Activated CD4-positive, alpha-beta memory T cell treated with anti-CD3 and anti-CD28 coated beads, Interleukin-2, amount 10 ng/mL, durations not matched to agents 7 days and 5 days (primary cell): ENCODE data around the gene YIF1A. TPM values are rescaled to one million over a fixed set of nuclear protein-coding genes. Genes with fewer than 3 reads are reported as not detected.
"Not testable (repeated sequence)": the region's sequence is repeated elsewhere in the genome, so short reads cannot be mapped to it uniquely, and the experiment has no call there.

ENCODE experiments used
- CTCF ChIA-PET: fragments of 350-600 bp; sonication (Branson Sonifier 250); formaldehyde crosslinking; loops from one replicate; lab custom pipeline; 2021; ENCODE audit warnings: antibody characterized with exemption, inconsistent platforms; lab: Charles Lee
- POLR2A ChIA-PET: fragments of 350-600 bp; sonication (Branson Sonifier 250); formaldehyde crosslinking; loops from one replicate; lab custom pipeline; 2021; ENCODE audit warnings: antibody characterized with exemption; lab: Charles Lee
- DNase-seq: peaks from one replicate; pipeline ENCODE4 v3.0.0-alpha.2; 2020
- H3K27ac Mint-ChIP-seq: one replicate; pipeline ENCODE4 v1.8.0; 2021; ENCODE audit warnings: mild to moderate bottlenecking, mixed read lengths
- H3K27me3 Mint-ChIP-seq: one replicate; pipeline ENCODE4 v1.8.0; 2021; ENCODE audit warnings: mixed read lengths
- H3K36me3 Mint-ChIP-seq: one replicate; pipeline ENCODE4 v1.8.0; 2021; ENCODE audit warnings: low read depth, mixed read lengths
- H3K4me1 Mint-ChIP-seq: one replicate; pipeline ENCODE4 v1.8.0; 2021; ENCODE audit warnings: mixed read lengths
- H3K4me3 Mint-ChIP-seq: one replicate; pipeline ENCODE4 v1.8.0; 2021; ENCODE audit warnings: mild to moderate bottlenecking, mixed read lengths
- H3K9me3 Mint-ChIP-seq: one replicate; pipeline ENCODE4 v1.8.0; 2021; ENCODE audit warnings: mixed read lengths
- total RNA-seq, 2 experiments: library from RNA; stranded (reverse); gene quantifications; one replicate each; pipeline ENCODE4 v1.2.3, GENCODE V29; 2021

The YIF1A gene
- total RNA-seq, 2 experiments from 2014 or later: 49.5 to 52.5 TPM

GRCh38 chr11:66278363-66279091 lies 10.4 kb downstream of the YIF1A start:
- Mint-ChIP-seq H3K27ac (no peak overlapping the region), H3K4me3 (peak overlapping the region; percentile 24), H3K9me3 (no peaks in the 10 kb centered on the region), H3K36me3 (peaks cover 18% of the 10 kb centered on the region), H3K27me3 (peaks cover 16% of the 10 kb centered on the region), H3K4me1 (peaks cover 40% of the 10 kb centered on the region)
- CTCF ChIA-PET: interaction anchor here (0.7 kb wide), 1 partner anchor 256 kb away, joined by 4 read pairs; no protein-coding TSS in a partner anchor
- DNase-seq: no peak
- POLR2A ChIA-PET: interaction anchor here (1.2 to 5.5 kb wide), 4 partner anchors 9 to 20 kb away, joined by 3 to 78 read pairs (median 12); partner anchors contain the start of genes RAB1B and YIF1A

- H3K4me1 Mint-ChIP-seq: peaks cover 38% of the 10 kb centered on the region
- DNase-seq: peak; percentile 49
- CTCF ChIA-PET: no interaction called here
Measured at GRCh38 chr11:66277471-66278362, 11.2 kb downstream of the YIF1A start, which contains the start of gene CNIH2. TSS of gene CNIH2 (plus strand) at chr11:66278175. CDS start at chr11:66278457, 282 bp downstream.

GRCh38 chr11:66277064-66277463 lies 11.9 kb downstream of the YIF1A start:
- H3K9me3 Mint-ChIP-seq, H3K27ac Mint-ChIP-seq, DNase-seq, CTCF ChIA-PET, H3K4me3 Mint-ChIP-seq: not testable (repeated sequence)
- Mint-ChIP-seq H3K27me3 (peaks cover 16% of the 10 kb centered on the region), H3K4me1 (peaks cover 38% of the 10 kb centered on the region), H3K36me3 (peaks cover 32% of the 10 kb centered on the region)
- POLR2A ChIA-PET: interaction anchor here (0.7 to 1.0 kb wide), 2 partner anchors 12 to 152 kb away, joined by 3 to 6 read pairs; partner anchors contain the start of gene YIF1A

More at GRCh38 chr11:66277471-66278362, 11.2 kb downstream of the YIF1A start, which contains the start of gene CNIH2:
- Mint-ChIP-seq H3K36me3 (peaks cover 26% of the 10 kb centered on the region), H3K27ac (no peak within 1 kb of the TSS), H3K27me3 (peaks cover 16% of the 10 kb centered on the region), H3K4me3 (peak within 1 kb of the TSS; percentile 24), H3K9me3 (no peaks in the 10 kb centered on the region)
- POLR2A ChIA-PET: interaction anchor here (0.7 to 3.5 kb wide), 4 partner anchors 11 to 151 kb away, joined by 3 to 17 read pairs (median 4); partner anchors contain the start of gene YIF1A

- DNase-seq, H3K4me3 Mint-ChIP-seq, H3K27ac Mint-ChIP-seq, CTCF ChIA-PET, H3K9me3 Mint-ChIP-seq: not testable (repeated sequence)
- H3K4me1 Mint-ChIP-seq: peaks cover 40% of the 10 kb centered on the region
- H3K36me3 Mint-ChIP-seq: peaks cover 36% of the 10 kb centered on the region
- POLR2A ChIA-PET: interaction anchor here (0.7 to 1.0 kb wide), 2 partner anchors 13 to 153 kb away, joined by 3 to 6 read pairs; partner anchors contain the start of gene YIF1A
- peaks cover 16% of the 10 kb centered on the region for H3K27me3 Mint-ChIP-seq
Measured at GRCh38 chr11:66276619-66277018, 12.3 kb downstream of the YIF1A start.

GRCh38 chr11:66275984-66276612 lies 12.8 kb downstream of the YIF1A start:
- Mint-ChIP-seq H3K27ac (no peak overlapping the region), H3K27me3 (peaks cover 15% of the 10 kb centered on the region), H3K36me3 (peaks cover 37% of the 10 kb centered on the region), H3K9me3 (no peaks in the 10 kb centered on the region), H3K4me3 (no peak overlapping the region), H3K4me1 (peaks cover 35% of the 10 kb centered on the region)
- ChIA-PET POLR2A (interaction anchor here (0.5 to 0.8 kb wide), 2 partner anchors 11 to 20 kb away, joined by 3 read pairs; no protein-coding TSS in a partner anchor), CTCF (interaction anchor here (1.2 kb wide), 1 partner anchor 18 kb away, joined by 3 read pairs; no protein-coding TSS in a partner anchor)
- no peak for DNase-seq

GRCh38 chr11:66275396-66275795 lies 13.5 kb downstream of the YIF1A start:
- POLR2A ChIA-PET: interaction anchor here (0.5 to 0.8 kb wide), 2 partner anchors 12 to 19 kb away, joined by 3 read pairs; no protein-coding TSS in a partner anchor
- peaks cover 43% of the 10 kb centered on the region for H3K36me3 Mint-ChIP-seq

GRCh38 chr11:66274219-66274618 lies 14.7 kb downstream of the YIF1A start:
- no peak overlapping the region for H3K4me3 Mint-ChIP-seq
- H3K4me1 Mint-ChIP-seq: peaks cover 47% of the 10 kb centered on the region
- peaks cover 48% of the 10 kb centered on the region for H3K36me3 Mint-ChIP-seq
- ChIA-PET POLR2A (no interaction called here), CTCF (no interaction called here)
- H3K27me3 Mint-ChIP-seq: peaks cover 6% of the 10 kb centered on the region
- no peaks in the 10 kb centered on the region for H3K9me3 Mint-ChIP-seq
- H3K27ac Mint-ChIP-seq: no peak overlapping the region
- DNase-seq: no peak

More at GRCh38 chr11:66275396-66275795, 13.5 kb downstream of the YIF1A start:
- Mint-ChIP-seq H3K9me3 (no peaks in the 10 kb centered on the region), H3K27ac (no peak overlapping the region), H3K4me3 (no peak overlapping the region), H3K27me3 (peaks cover 12% of the 10 kb centered on the region), H3K4me1 (peaks cover 38% of the 10 kb centered on the region)
- DNase-seq: no peak
- CTCF ChIA-PET: interaction anchor here (1.2 kb wide), 1 partner anchor 17 kb away, joined by 3 read pairs; no protein-coding TSS in a partner anchor

- Mint-ChIP-seq H3K9me3 (no peaks in the 10 kb centered on the region), H3K4me3 (no peak overlapping the region), H3K4me1 (peaks cover 51% of the 10 kb centered on the region), H3K27ac (peak overlapping the region; percentile 66), H3K36me3 (peaks cover 54% of the 10 kb centered on the region), H3K27me3 (no peaks in the 10 kb centered on the region)
- POLR2A ChIA-PET: interaction anchor here (0.9 to 6.1 kb wide), 5 partner anchors 8 to 16 kb away, joined by 3 to 78 read pairs (median 4); partner anchors contain the start of gene YIF1A
- no peak for DNase-seq
- CTCF ChIA-PET: interaction anchor here (5.9 kb wide), 1 partner anchor 10 kb away, joined by 44 read pairs; no protein-coding TSS in a partner anchor
Measured at GRCh38 chr11:66272596-66272995, 16.3 kb downstream of the YIF1A start.

GRCh38 chr11:66271816-66272215 lies 17.1 kb downstream of the YIF1A start:
- Mint-ChIP-seq H3K9me3 (no peaks in the 10 kb centered on the region), H3K27me3 (no peaks in the 10 kb centered on the region), H3K36me3 (peaks cover 54% of the 10 kb centered on the region), H3K4me3 (no peak overlapping the region), H3K4me1 (peaks cover 50% of the 10 kb centered on the region), H3K27ac (no peak overlapping the region)
- no peak for DNase-seq
- ChIA-PET POLR2A (interaction anchor here (1.3 to 6.1 kb wide), 5 partner anchors 9 to 17 kb away, joined by 3 to 78 read pairs (median 5); partner anchors contain the start of gene YIF1A), CTCF (interaction anchor here (5.9 kb wide), 1 partner anchor 10 kb away, joined by 44 read pairs; no protein-coding TSS in a partner anchor)

GRCh38 chr11:66268952-66269905 lies 19.7 kb downstream of the YIF1A start:
- Mint-ChIP-seq H3K27ac (peak overlapping the region; percentile 91), H3K4me3 (peak overlapping the region; percentile 98)
- peak; percentile 34 for DNase-seq

More at GRCh38 chr11:66268952-66269905, 19.7 kb downstream of the YIF1A start:
- H3K4me1 Mint-ChIP-seq: peaks cover 50% of the 10 kb centered on the region
- H3K36me3 Mint-ChIP-seq: peaks cover 51% of the 10 kb centered on the region
- H3K27me3 Mint-ChIP-seq: no peaks in the 10 kb centered on the region
- CTCF ChIA-PET: interaction anchor here (0.6 to 5.9 kb wide), 4 partner anchors 10 to 56 kb away, joined by 3 to 44 read pairs (median 3); no protein-coding TSS in a partner anchor
- no peaks in the 10 kb centered on the region for H3K9me3 Mint-ChIP-seq
- POLR2A ChIA-PET: interaction anchor here (0.7 to 6.1 kb wide), 5 partner anchors 12 to 845 kb away, joined by 3 to 78 read pairs (median 4); partner anchors contain the start of genes BRMS1 and YIF1A
